GM12892 (cell line): ENCODE measurements around the gene PIPOX.

ENCODE experiments used
- DNase-seq: peaks from one replicate; pipeline ENCODE4 v3.0.0; 2011; ENCODE audit not compliant: insufficient read length
- FAIRE-seq: peaks from 2 replicates; lab custom pipeline; 2011; peaks lifted over from hg19 to GRCh38; lab: Jason Lieb, UNC
- POLR2A ChIP-seq: IDR thresholded peaks from 2 replicates; pipeline ENCODE4 v1.6.1; 2011; ENCODE audit warnings: low read depth, low read length, control low read depth
- POLR2AphosphoS5 ChIP-seq: IDR thresholded peaks from 2 replicates; pipeline ENCODE4 v1.6.1; 2011; ENCODE audit warnings: low read depth, low read length, control low read depth
- TAF1 ChIP-seq: IDR thresholded peaks from 2 replicates; pipeline ENCODE4 v1.6.1; 2011; ENCODE audit warnings: low read depth, mild to moderate bottlenecking, control low read depth, low read length, borderline replicate concordance

Gene PIPOX

GRCh38 chr17:29095439-29095838 lies 52.5 kb downstream of the PIPOX start:
- FAIRE-seq (no peak), DNase-seq (no peak)
- TF ChIP-seq POLR2AphosphoS5 = no peak
- no peak for TF ChIP-seq POLR2A
- TF ChIP-seq TAF1 = no peak

- TF ChIP-seq TAF1 = no peak
- no peak for TF ChIP-seq POLR2A
- no peak for TF ChIP-seq POLR2AphosphoS5
- FAIRE-seq (no peak), DNase-seq (no peak)
Measured at GRCh38 chr17:29096094-29096493, 53.2 kb downstream of the PIPOX start.

- no peak for DNase-seq
- no peak for TF ChIP-seq POLR2A
- no peak for TF ChIP-seq TAF1
- no peak for TF ChIP-seq POLR2AphosphoS5
- no peak for FAIRE-seq
Measured at GRCh38 chr17:29099527-29099926, 56.6 kb downstream of the PIPOX start.

GRCh38 chr17:29100296-29100695 lies 57.4 kb downstream of the PIPOX start:
- FAIRE-seq = no peak
- TF ChIP-seq TAF1 = no peak
- no peak for TF ChIP-seq POLR2A
- TF ChIP-seq POLR2AphosphoS5 = no peak
- no peak for DNase-seq

- TF ChIP-seq POLR2A (no peak), TAF1 (no peak), POLR2AphosphoS5 (no peak)
- no peak for DNase-seq
- no peak for FAIRE-seq
Measured at GRCh38 chr17:29102046-29102445, 59.1 kb downstream of the PIPOX start.

- FAIRE-seq = no peak
- no peak for DNase-seq
- TF ChIP-seq POLR2AphosphoS5 (no peak), TAF1 (no peak), POLR2A (no peak)
Measured at GRCh38 chr17:29102741-29103181, 59.8 kb downstream of the PIPOX start.

- no peak for TF ChIP-seq TAF1
- no peak for DNase-seq
- FAIRE-seq = no peak
Measured at GRCh38 chr17:29103341-29103740, 60.4 kb downstream of the PIPOX start.
